Measurements from ENCODE around the gene RUFY3.

RUFY3 gene

DNA sequence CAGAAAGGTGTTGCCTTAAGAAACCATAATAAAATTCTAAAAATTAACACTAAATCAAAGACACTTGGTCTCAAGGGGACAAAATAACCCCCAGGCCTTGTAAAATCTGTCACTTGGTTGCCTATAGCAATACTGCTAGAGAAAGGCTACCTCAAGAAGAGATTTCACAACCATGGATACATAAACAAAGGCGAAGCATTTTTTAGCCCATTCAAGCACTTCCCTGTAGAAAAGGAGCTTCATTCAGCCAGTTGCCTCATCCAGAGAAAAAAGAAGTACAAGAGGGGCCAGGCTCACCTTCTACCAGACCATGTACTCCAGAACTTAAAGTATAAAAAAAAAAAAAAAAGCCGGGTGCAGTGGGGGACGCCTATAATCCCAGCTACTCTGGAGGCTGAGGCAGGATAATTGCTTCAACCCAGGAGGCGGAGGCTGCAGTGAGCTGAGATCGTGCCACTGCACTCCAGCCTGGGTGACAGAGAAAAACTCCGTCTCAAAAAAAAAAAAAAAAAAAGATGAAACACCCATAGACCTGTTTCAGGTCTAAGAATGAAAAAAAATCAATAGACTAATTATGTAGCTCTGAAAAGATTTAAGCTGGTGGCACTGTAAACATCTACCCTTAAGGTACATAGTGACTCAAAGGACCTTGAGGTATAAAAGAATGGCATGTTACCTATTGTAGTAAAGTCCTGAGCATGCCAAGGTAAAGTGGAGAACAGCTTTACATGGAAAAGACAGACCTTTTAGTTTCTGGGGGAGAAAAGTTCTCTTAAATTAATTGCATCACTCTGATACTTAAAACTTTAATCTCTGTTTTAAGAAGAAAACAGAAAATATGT lies 18.0 kb downstream of the RUFY3 start:
- Histone ChIP-seq H3K27ac (ENCODE audit: low read depth, low read length) (peak overlapping the region; percentile 7), H3K4me3 (ENCODE audit: low read depth, low read length) (no peak overlapping the region), H3K4me1 (ENCODE audit: control insufficient read depth, insufficient read depth, low read length) (peaks cover 21% of the 10 kb centered on the region), H3K36me3 (ENCODE audit: control insufficient read depth, insufficient read depth, low read length) (no peaks in the 10 kb centered on the region), H3K27me3 (ENCODE audit: control insufficient read depth, insufficient read depth, low read length) (no peaks in the 10 kb centered on the region), H3K9me3 (ENCODE audit: control insufficient read depth, insufficient read depth, low read length) (no peaks in the 10 kb centered on the region), H3K9ac (ENCODE audit: low read depth, low read length) (no peak overlapping the region)

- peaks cover 21% of the 10 kb centered on the region for H3K4me1 ChIP-seq (ENCODE audit: control insufficient read depth, insufficient read depth, low read length)
- no peaks in the 10 kb centered on the region for H3K36me3 ChIP-seq (ENCODE audit: control insufficient read depth, insufficient read depth, low read length)
- no peak overlapping the region for H3K27ac ChIP-seq (ENCODE audit: low read depth, low read length)
- H3K9me3 ChIP-seq (ENCODE audit: control insufficient read depth, insufficient read depth, low read length): no peaks in the 10 kb centered on the region
- H3K4me3 ChIP-seq (ENCODE audit: low read depth, low read length): no peak overlapping the region
- no peaks in the 10 kb centered on the region for H3K27me3 ChIP-seq (ENCODE audit: control insufficient read depth, insufficient read depth, low read length)
- H3K9ac ChIP-seq (ENCODE audit: low read depth, low read length): no peak overlapping the region
These were observed 20.3 kb downstream of the RUFY3 start for GRCh38 chr4:70741867-70742658.

- Histone ChIP-seq H3K9ac (ENCODE audit: low read depth, low read length) (no peak overlapping the region), H3K9me3 (ENCODE audit: control insufficient read depth, insufficient read depth, low read length) (no peaks in the 10 kb centered on the region), H3K4me3 (ENCODE audit: low read depth, low read length) (no peak overlapping the region), H3K27ac (ENCODE audit: low read depth, low read length) (no peak overlapping the region), H3K4me1 (ENCODE audit: control insufficient read depth, insufficient read depth, low read length) (peaks cover 21% of the 10 kb centered on the region), H3K36me3 (ENCODE audit: control insufficient read depth, insufficient read depth, low read length) (no peaks in the 10 kb centered on the region), H3K27me3 (ENCODE audit: control insufficient read depth, insufficient read depth, low read length) (no peaks in the 10 kb centered on the region)
These were observed 22.0 kb downstream of the RUFY3 start for GRCh38 chr4:70743731-70744130.

- H3K27ac ChIP-seq (ENCODE audit: low read depth, low read length): no peak overlapping the region
- peaks cover 11% of the 10 kb centered on the region for H3K4me1 ChIP-seq (ENCODE audit: control insufficient read depth, insufficient read depth, low read length)
- H3K4me3 ChIP-seq (ENCODE audit: low read depth, low read length): no peak overlapping the region
- no peaks in the 10 kb centered on the region for H3K36me3 ChIP-seq (ENCODE audit: control insufficient read depth, insufficient read depth, low read length)
- H3K9me3 ChIP-seq (ENCODE audit: control insufficient read depth, insufficient read depth, low read length): no peaks in the 10 kb centered on the region
- H3K27me3 ChIP-seq (ENCODE audit: control insufficient read depth, insufficient read depth, low read length): no peaks in the 10 kb centered on the region
- H3K9ac ChIP-seq (ENCODE audit: low read depth, low read length): no peak overlapping the region
These were observed 24.5 kb downstream of the RUFY3 start for GRCh38 chr4:70746179-70746839.

DNA sequence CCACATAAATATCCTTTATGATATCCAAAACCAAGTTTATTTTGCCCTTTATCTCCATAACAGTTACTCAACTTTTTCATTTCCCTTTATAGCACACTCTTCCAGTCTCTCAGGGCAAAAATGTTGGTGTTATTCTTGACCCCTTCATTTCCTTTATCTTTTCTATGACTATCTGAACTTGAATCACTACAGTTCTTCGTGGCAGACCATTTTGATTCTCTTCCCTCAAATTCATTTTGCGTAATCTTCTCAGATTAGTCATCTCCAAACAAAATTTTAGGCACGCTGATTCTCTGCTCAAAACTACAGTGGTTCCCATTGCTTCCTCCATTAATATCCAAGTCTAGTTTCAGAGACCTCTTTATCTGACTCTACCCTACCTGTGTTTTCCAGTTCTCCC lies 26.1 kb downstream of the RUFY3 start:
- no peaks in the 10 kb centered on the region for H3K4me1 ChIP-seq (ENCODE audit: control insufficient read depth, insufficient read depth, low read length)
- H3K9me3 ChIP-seq (ENCODE audit: control insufficient read depth, insufficient read depth, low read length): no peaks in the 10 kb centered on the region
- no peak overlapping the region for H3K4me3 ChIP-seq (ENCODE audit: low read depth, low read length)
- H3K9ac ChIP-seq (ENCODE audit: low read depth, low read length): no peak overlapping the region
- no peaks in the 10 kb centered on the region for H3K27me3 ChIP-seq (ENCODE audit: control insufficient read depth, insufficient read depth, low read length)
- H3K27ac ChIP-seq (ENCODE audit: low read depth, low read length): no peak overlapping the region
- no peaks in the 10 kb centered on the region for H3K36me3 ChIP-seq (ENCODE audit: control insufficient read depth, insufficient read depth, low read length)

- Histone ChIP-seq H3K9me3 (ENCODE audit: control insufficient read depth, insufficient read depth, low read length) (no peaks in the 10 kb centered on the region), H3K4me3 (ENCODE audit: low read depth, low read length) (no peak overlapping the region), H3K27ac (ENCODE audit: low read depth, low read length) (no peak overlapping the region), H3K27me3 (ENCODE audit: control insufficient read depth, insufficient read depth, low read length) (no peaks in the 10 kb centered on the region), H3K4me1 (ENCODE audit: control insufficient read depth, insufficient read depth, low read length) (no peaks in the 10 kb centered on the region), H3K36me3 (ENCODE audit: control insufficient read depth, insufficient read depth, low read length) (no peaks in the 10 kb centered on the region), H3K9ac (ENCODE audit: low read depth, low read length) (no peak overlapping the region)
These were observed 27.5 kb downstream of the RUFY3 start for GRCh38 chr4:70749313-70749712.

DNA sequence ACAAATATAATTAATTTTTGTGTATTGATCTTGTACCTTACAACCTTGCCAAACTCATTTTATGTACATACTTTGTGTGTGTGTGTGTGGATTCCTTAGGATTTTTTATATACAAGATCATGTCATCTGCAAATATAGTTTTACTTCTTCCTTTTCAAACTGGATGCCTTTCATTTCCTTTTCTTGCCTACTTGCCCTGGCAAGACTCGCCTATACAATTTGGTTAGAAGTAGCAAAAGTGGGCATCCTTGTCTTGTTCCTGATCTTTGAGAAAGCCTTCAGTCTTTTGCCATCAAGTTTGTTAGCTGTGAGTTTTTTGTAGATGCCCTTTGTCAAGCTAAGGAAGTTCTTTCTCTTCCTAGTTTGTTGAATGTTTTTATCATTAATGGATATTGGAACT lies 30.5 kb downstream of the RUFY3 start:
- Histone ChIP-seq H3K9me3 (ENCODE audit: control insufficient read depth, insufficient read depth, low read length) (no peaks in the 10 kb centered on the region), H3K27me3 (ENCODE audit: control insufficient read depth, insufficient read depth, low read length) (no peaks in the 10 kb centered on the region), H3K4me3 (ENCODE audit: low read depth, low read length) (no peak overlapping the region), H3K9ac (ENCODE audit: low read depth, low read length) (no peak overlapping the region), H3K36me3 (ENCODE audit: control insufficient read depth, insufficient read depth, low read length) (no peaks in the 10 kb centered on the region), H3K4me1 (ENCODE audit: control insufficient read depth, insufficient read depth, low read length) (no peaks in the 10 kb centered on the region), H3K27ac (ENCODE audit: low read depth, low read length) (no peak overlapping the region)

GRCh38 chr4:70753630-70754029 lies 31.9 kb downstream of the RUFY3 start:
- Histone ChIP-seq H3K4me1 (ENCODE audit: control insufficient read depth, insufficient read depth, low read length) (no peaks in the 10 kb centered on the region), H3K27me3 (ENCODE audit: control insufficient read depth, insufficient read depth, low read length) (no peaks in the 10 kb centered on the region), H3K4me3 (ENCODE audit: low read depth, low read length) (no peak overlapping the region), H3K36me3 (ENCODE audit: control insufficient read depth, insufficient read depth, low read length) (no peaks in the 10 kb centered on the region), H3K9me3 (ENCODE audit: control insufficient read depth, insufficient read depth, low read length) (no peaks in the 10 kb centered on the region), H3K9ac (ENCODE audit: low read depth, low read length) (no peak overlapping the region), H3K27ac (ENCODE audit: low read depth, low read length) (no peak overlapping the region)

GRCh38 chr4:70754470-70754869 lies 32.7 kb downstream of the RUFY3 start:
- Histone ChIP-seq H3K27me3 (ENCODE audit: control insufficient read depth, insufficient read depth, low read length) (no peaks in the 10 kb centered on the region), H3K4me3 (ENCODE audit: low read depth, low read length) (no peak overlapping the region), H3K27ac (ENCODE audit: low read depth, low read length) (no peak overlapping the region), H3K36me3 (ENCODE audit: control insufficient read depth, insufficient read depth, low read length) (no peaks in the 10 kb centered on the region), H3K9me3 (ENCODE audit: control insufficient read depth, insufficient read depth, low read length) (no peaks in the 10 kb centered on the region), H3K4me1 (ENCODE audit: control insufficient read depth, insufficient read depth, low read length) (no peaks in the 10 kb centered on the region), H3K9ac (ENCODE audit: low read depth, low read length) (no peak overlapping the region)

GRCh38 chr4:70754990-70755688 lies 33.4 kb downstream of the RUFY3 start:
- Histone ChIP-seq H3K27me3 (ENCODE audit: control insufficient read depth, insufficient read depth, low read length) (no peaks in the 10 kb centered on the region), H3K4me3 (ENCODE audit: low read depth, low read length) (no peak overlapping the region), H3K4me1 (ENCODE audit: control insufficient read depth, insufficient read depth, low read length) (no peaks in the 10 kb centered on the region), H3K27ac (ENCODE audit: low read depth, low read length) (no peak overlapping the region), H3K9me3 (ENCODE audit: control insufficient read depth, insufficient read depth, low read length) (no peaks in the 10 kb centered on the region), H3K9ac (ENCODE audit: low read depth, low read length) (no peak overlapping the region), H3K36me3 (ENCODE audit: control insufficient read depth, insufficient read depth, low read length) (no peaks in the 10 kb centered on the region)
